HepG2 (cell line): ENCODE results near the gene RASAL1. TPM values are rescaled to one million over a fixed set of nuclear protein-coding genes. Genes with fewer than 3 reads are reported as not detected.
A peak's percentile ranks its signal among the peaks of the same experiment; 100 is the strongest.

Experiments used
- ATAC-seq: fragments of 200-7000 bp; cut with Tn5 transposase; 3 replicates; pipeline ENCODE4 v1.9.1; 2020; ENCODE audit warnings: mild to moderate bottlenecking, moderate library complexity
- BruUV-seq: library from RNA; stranded (reverse); fragments of 400-500 nt; replicated peaks from 2 replicates; lab custom pipeline; 2021; lab: Mats Ljungman, UMichigan
- CTCF ChIA-PET: fragments of 300-600 bp; formaldehyde crosslinking; extraction: SDS; loops from one replicate; lab custom pipeline; 2021; ENCODE audit warnings: low total read pairs, inconsistent platforms, low intra/inter-chr PET ratio; lab: Yijun Ruan, JAX
- POLR2A ChIA-PET: fragments of 350-600 bp; sonication (Branson Sonifier 250); formaldehyde crosslinking; loops from one replicate; lab custom pipeline; 2020; ENCODE audit warnings: antibody characterized with exemption, inconsistent platforms; lab: Yijun Ruan, JAX
- DNase-seq: peaks from one replicate; pipeline ENCODE4 v3.0.0-alpha.2; 2015; ENCODE audit warnings: low spot score
- FAIRE-seq: peaks from 3 replicates; lab custom pipeline; 2011; peaks lifted over from hg19 to GRCh38; lab: Jason Lieb, UNC
- H2AFZ ChIP-seq: one replicate; pipeline ENCODE4 v1.6.1; 2011; ENCODE audit warnings: low read length, inconsistent platforms
- H3K27ac ChIP-seq: fragments of 300-600 bp; 3 replicates; pipeline ENCODE4 v1.8.0; 2011; ENCODE audit warnings: mixed run types, mild to moderate bottlenecking, mixed read lengths, low read length, inconsistent platforms; ENCODE audit not compliant: insufficient read depth; ENCODE audit errors: extremely low read length
- H3K27me3 ChIP-seq, 2 experiments: fragments of 200-600 bp in 1 of 2; 2 replicates in 1 of 2; 3 replicates in 1 of 2; pipeline versions ENCODE4 v1.6.0 to v1.8.0; 2011; ENCODE audit warnings: low read length in 2 of 2, mild to moderate bottlenecking in 2 of 2, moderate library complexity in 2 of 2, inconsistent platforms in 1 of 2; ENCODE audit not compliant: insufficient read depth in 2 of 2, control insufficient read depth in 1 of 2
- H3K36me3 ChIP-seq, 2 experiments: fragments of 200-600 bp in 1 of 2; replicated peaks in 1 of 2; 2 replicates in 1 of 2; 3 replicates in 1 of 2; pipeline versions ENCODE4 v1.5.1 to v1.8.0; 2011; ENCODE audit warnings: low read length in 2 of 2, inconsistent platforms in 1 of 2; ENCODE audit not compliant: insufficient read depth in 2 of 2, control insufficient read depth in 1 of 2
- H3K4me1 ChIP-seq: 2 replicates; pipeline ENCODE4 v1.5.1; 2012; ENCODE audit warnings: low read length, inconsistent platforms; ENCODE audit not compliant: insufficient read depth
- H3K4me2 ChIP-seq: 2 replicates; pipeline ENCODE4 v1.6.0; 2011; ENCODE audit warnings: low read depth, low read length, inconsistent platforms
- H3K4me3 ChIP-seq, 3 experiments: fragments of 200-600 bp in 1 of 3; sonication (generic), shearing (Covaris generic) in 1 of 3; replicated peaks in 1 of 3; 2 replicates each; pipeline ENCODE4 v1.5.1; 2011 to 2016; ENCODE audit warnings: low read length in 3 of 3, inconsistent platforms in 2 of 3, low read depth in 2 of 3, mild to moderate bottlenecking in 2 of 3, control low read depth in 1 of 3, mixed read lengths in 1 of 3; ENCODE audit not compliant: insufficient read depth in 1 of 3
- H3K79me2 ChIP-seq: one replicate; pipeline ENCODE4 v1.6.1; 2011; ENCODE audit warnings: low read length, inconsistent platforms; ENCODE audit not compliant: insufficient read depth
- H3K9ac ChIP-seq: 2 replicates; pipeline ENCODE4 v1.6.0; 2011; ENCODE audit warnings: mild to moderate bottlenecking, low read depth, low read length, inconsistent platforms; ENCODE audit not compliant: insufficient read depth
- H3K9me3 ChIP-seq: 2 replicates; pipeline ENCODE4 v1.5.1; 2012; ENCODE audit warnings: mild to moderate bottlenecking, low read length
- H4K20me1 ChIP-seq: 2 replicates; pipeline ENCODE4 v1.6.0; 2011; ENCODE audit warnings: inconsistent platforms, mild to moderate bottlenecking, low read length, moderate library complexity; ENCODE audit not compliant: insufficient read depth
- AGO2 ChIP-seq: fragments of 200-400 bp; formaldehyde crosslinking; optimal IDR thresholded peaks from 2 replicates; pipeline ENCODE3; 2017; ENCODE audit warnings: mild to moderate bottlenecking, low read depth, low read length, moderate library complexity
- CBX1 ChIP-seq: IDR thresholded peaks from one replicate; pipeline ENCODE4 v1.6.1; 2016; ENCODE audit warnings: antibody characterized with exemption, low read depth
- ELF4 ChIP-seq: sonication (generic); formaldehyde crosslinking; IDR thresholded peaks from 2 replicates; pipeline ENCODE4 v1.5.0; 2020; ENCODE audit warnings: missing genetic modification reagents, mild to moderate bottlenecking, moderate library complexity, borderline replicate concordance
- PAWR ChIP-seq: sonication (generic); formaldehyde crosslinking; IDR thresholded peaks from 2 replicates; pipeline ENCODE4 v1.4.0; 2020; ENCODE audit warnings: missing genetic modification reagents, mild to moderate bottlenecking, borderline replicate concordance
- RBFOX2 ChIP-seq: fragments of 200-400 bp; formaldehyde crosslinking; IDR thresholded peaks from 2 replicates; pipeline ENCODE4 v1.6.1; 2017; ENCODE audit warnings: low read depth, mild to moderate bottlenecking, low read length
- SMYD3 ChIP-seq: sonication (generic); formaldehyde crosslinking; IDR thresholded peaks from 2 replicates; pipeline ENCODE4 v1.8.1; 2023; ENCODE audit warnings: mild to moderate bottlenecking, missing genetic modification reagents
- ZFP62 ChIP-seq: sonication (generic); formaldehyde crosslinking; IDR thresholded peaks from 2 replicates; pipeline ENCODE4 v1.4.0; 2020; ENCODE audit warnings: missing genetic modification reagents
- ZNF446 ChIP-seq: sonication (generic); formaldehyde crosslinking; IDR thresholded peaks from 2 replicates; pipeline ENCODE4 v1.5.0; 2020; ENCODE audit warnings: mild to moderate bottlenecking, missing genetic modification reagents
- ZNF605 ChIP-seq: sonication (generic); formaldehyde crosslinking; IDR thresholded peaks from 2 replicates; pipeline ENCODE4 v1.8.0; 2022; ENCODE audit warnings: mild to moderate bottlenecking, missing genetic modification reagents
- ZNF644 ChIP-seq: IDR thresholded peaks from 2 replicates; pipeline ENCODE4 v1.6.1; 2016; ENCODE audit warnings: low read depth
- ZSCAN29 ChIP-seq: sonication (generic); formaldehyde crosslinking; conservative IDR thresholded peaks from 2 replicates; pipeline ENCODE4 v1.4.0; 2020; ENCODE audit warnings: mild to moderate bottlenecking, missing genetic modification reagents
- WGBS: methylation state at CpG from one replicate; pipeline ENCODE4 v1.1.6; 2017; ENCODE audit warnings: low lambda C conversion rate; 5-methylcytosine and 5-hydroxymethylcytosine counted together
- in situ Hi-C: cut with HindIII; loops from 2 replicates; pipeline ENCODE4 v1.10.0; 2017; ENCODE audit warnings: low pct_unique_long_range_greater_than_20kb; ENCODE audit not compliant: extremely low pct_ligation_motif_present
- intact Hi-C: fragments of 100-400 bp; cut with micrococcal nuclease; formaldehyde crosslinking; loops from one replicate; pipeline ENCODE4 v1.10.0; 2022; ENCODE audit not compliant: unreplicated experiment
- polyA plus RNA-seq, 8 experiments: library from polyadenylated mRNA; depleted of rRNA in 3 of 8; stranded (reverse) in 7 of 8; unstranded in 1 of 8; fragments of >200 nt; fragmentation: Illumina TruSeq in 4 of 8; extraction: Trizol in 4 of 8; gene quantifications; 2 replicates each; pipeline versions ENCODE4 v1.2.1 to v1.2.3, GENCODE V29; 2011 to 2016; ENCODE audit warnings: low read depth in 4 of 8, missing spikeins in 1 of 8, mixed read lengths in 1 of 8; ENCODE audit not compliant: insufficient read depth in 1 of 8
- total RNA-seq, 5 experiments: library from RNA; depleted of rRNA; stranded (reverse); fragments of >200 nt; fragmentation: Illumina TruSeq; extraction: Trizol; gene quantifications; 2 replicates each; pipeline ENCODE4 v1.2.3, GENCODE V29; 2016; ENCODE audit warnings: low read depth in 1 of 5
- TF ChIP-seq, protein P1 (sequence below): sonication (generic); formaldehyde crosslinking; IDR thresholded peaks from 2 replicates; pipeline ENCODE4 v1.5.1; 2020; ENCODE audit warnings: missing genetic modification reagents, mild to moderate bottlenecking, borderline replicate concordance
- TF ChIP-seq, protein P2 (sequence below): sonication (generic); formaldehyde crosslinking; IDR thresholded peaks from 2 replicates; pipeline ENCODE4 v1.9.0; 2022; ENCODE audit warnings: missing genetic modification reagents, mild to moderate bottlenecking, borderline replicate concordance

The RASAL1 gene
- total and polyA plus RNA-seq, 2 of the 13 experiments (the other 11 are each of a cell fraction or from before 2014, with no cell fraction given), result not detected

DNA sequence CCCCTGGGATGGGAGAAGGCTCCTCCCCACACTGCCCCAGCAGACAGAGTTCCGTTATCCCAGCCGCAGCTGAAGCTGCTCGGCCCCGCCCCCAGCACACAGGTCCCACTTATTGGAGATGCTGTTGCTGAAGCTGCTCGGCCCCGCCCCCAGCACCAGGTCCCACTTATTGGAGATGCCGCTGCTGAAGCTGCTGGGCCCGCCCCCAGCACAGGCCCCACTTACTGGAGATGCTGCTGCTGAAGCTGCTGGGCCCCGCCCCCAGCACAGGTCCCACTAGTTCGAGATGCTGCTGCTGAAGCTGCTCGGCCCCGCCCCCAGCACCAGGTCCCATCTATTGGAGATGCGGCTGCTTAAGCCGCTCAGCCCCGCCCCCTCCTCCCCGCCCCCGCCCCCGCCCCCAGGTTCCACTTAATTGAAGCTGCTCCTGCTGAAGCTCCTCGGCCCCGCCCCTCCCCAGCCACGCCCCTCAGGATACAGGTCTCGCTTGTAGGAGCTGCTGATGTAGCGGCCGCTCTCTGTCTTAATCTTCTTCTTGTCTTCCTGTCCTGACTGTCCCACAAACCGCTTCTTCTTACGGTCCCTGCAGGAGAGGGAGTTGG is 26.0 kb upstream of the RASAL1 start:
- Histone ChIP-seq H3K4me2 (no peak overlapping the region), H3K4me3 (no peak overlapping the region), H3K79me2 (no peaks in the 10 kb centered on the region), H3K27ac (no peak overlapping the region), H3K27me3 (no peaks in the 10 kb centered on the region), H2AFZ (no peak overlapping the region), H3K9me3 (no peaks in the 10 kb centered on the region), H4K20me1 (peaks cover 4% of the 10 kb centered on the region; the same call in 1 of the 2 replicates), H3K36me3 (peaks cover 35 to 67% of the 10 kb centered on the region in 2 experiments), H3K9ac (no peak overlapping the region), H3K4me1 (no peaks in the 10 kb centered on the region)
- BruUV-seq, result no TSS peak
- in situ Hi-C loops (no loop called here), intact Hi-C loops (no loop called here)
- CTCF ChIA-PET, result no interaction called here
- POLR2A ChIA-PET, result interaction anchor here (1.3 kb wide), 1 partner anchor 23 kb away, joined by 5 read pairs; the partner anchor contains the start of genes DDX54 and RITA1
- TF ChIP-seq AGO2 (peak; percentile 82), ZSCAN29 (CRISPR knock-in tag) (no peak), RBFOX2 (0 out of 2 replicates have a peak, but pooled peaks have one; percentile 33)
- ATAC-seq (no peak), FAIRE-seq (no peak), DNase-seq (no peak)
- WGBS, result 95% methylated on average over 24 of the region's 26 CpGs

DNA sequence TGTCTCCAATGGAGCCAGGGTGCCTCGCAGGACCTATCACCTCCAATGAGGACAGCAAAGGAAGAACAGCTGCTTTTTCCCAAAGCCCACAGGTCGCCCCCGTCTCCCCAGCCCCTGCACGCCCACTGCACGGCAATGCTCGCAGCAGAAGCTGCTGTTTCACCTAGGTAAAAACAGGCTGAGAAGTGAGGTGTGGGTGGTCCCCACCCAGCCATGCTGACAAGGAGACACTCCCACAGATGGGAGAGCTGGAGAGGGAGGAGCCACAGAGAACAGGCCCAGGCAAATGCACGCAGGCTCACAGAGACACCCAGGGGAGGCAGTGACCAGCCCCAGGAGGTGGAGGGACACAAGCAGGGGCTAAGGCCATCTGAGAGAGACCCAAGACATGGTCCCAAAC is 24.4 kb upstream of the RASAL1 start:
- Histone ChIP-seq H3K9ac (no peak overlapping the region), H3K36me3 (peaks cover 26 to 53% of the 10 kb centered on the region in 2 experiments), H3K4me2 (no peak overlapping the region), H3K27me3 (peaks cover 0 to 5% of the 10 kb centered on the region in 2 experiments; a peak in 1 of 5 replicates), H3K27ac (no peak overlapping the region), H2AFZ (no peak overlapping the region), H3K9me3 (no peaks in the 10 kb centered on the region), H4K20me1 (peaks cover 4% of the 10 kb centered on the region; the same call in 1 of the 2 replicates), H3K4me1 (no peaks in the 10 kb centered on the region), H3K4me3 (no peak overlapping the region), H3K79me2 (no peaks in the 10 kb centered on the region)
- CTCF ChIA-PET, result no interaction called here
- FAIRE-seq (no peak), DNase-seq (no peak), ATAC-seq (no peak)
- WGBS, result 100% methylated on average over 4 of the region's 7 CpGs
- TF ChIP-seq, protein P1, sequence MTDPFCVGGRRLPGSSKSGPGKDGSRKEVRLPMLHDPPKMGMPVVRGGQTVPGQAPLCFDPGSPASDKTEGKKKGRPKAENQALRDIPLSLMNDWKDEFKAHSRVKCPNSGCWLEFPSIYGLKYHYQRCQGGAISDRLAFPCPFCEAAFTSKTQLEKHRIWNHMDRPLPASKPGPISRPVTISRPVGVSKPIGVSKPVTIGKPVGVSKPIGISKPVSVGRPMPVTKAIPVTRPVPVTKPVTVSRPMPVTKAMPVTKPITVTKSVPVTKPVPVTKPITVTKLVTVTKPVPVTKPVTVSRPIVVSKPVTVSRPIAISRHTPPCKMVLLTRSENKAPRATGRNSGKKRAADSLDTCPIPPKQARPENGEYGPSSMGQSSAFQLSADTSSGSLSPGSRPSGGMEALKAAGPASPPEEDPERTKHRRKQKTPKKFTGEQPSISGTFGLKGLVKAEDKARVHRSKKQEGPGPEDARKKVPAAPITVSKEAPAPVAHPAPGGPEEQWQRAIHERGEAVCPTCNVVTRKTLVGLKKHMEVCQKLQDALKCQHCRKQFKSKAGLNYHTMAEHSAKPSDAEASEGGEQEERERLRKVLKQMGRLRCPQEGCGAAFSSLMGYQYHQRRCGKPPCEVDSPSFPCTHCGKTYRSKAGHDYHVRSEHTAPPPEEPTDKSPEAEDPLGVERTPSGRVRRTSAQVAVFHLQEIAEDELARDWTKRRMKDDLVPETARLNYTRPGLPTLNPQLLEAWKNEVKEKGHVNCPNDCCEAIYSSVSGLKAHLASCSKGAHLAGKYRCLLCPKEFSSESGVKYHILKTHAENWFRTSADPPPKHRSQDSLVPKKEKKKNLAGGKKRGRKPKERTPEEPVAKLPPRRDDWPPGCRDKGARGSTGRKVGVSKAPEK, result no peak
- TF ChIP-seq, protein P2, sequence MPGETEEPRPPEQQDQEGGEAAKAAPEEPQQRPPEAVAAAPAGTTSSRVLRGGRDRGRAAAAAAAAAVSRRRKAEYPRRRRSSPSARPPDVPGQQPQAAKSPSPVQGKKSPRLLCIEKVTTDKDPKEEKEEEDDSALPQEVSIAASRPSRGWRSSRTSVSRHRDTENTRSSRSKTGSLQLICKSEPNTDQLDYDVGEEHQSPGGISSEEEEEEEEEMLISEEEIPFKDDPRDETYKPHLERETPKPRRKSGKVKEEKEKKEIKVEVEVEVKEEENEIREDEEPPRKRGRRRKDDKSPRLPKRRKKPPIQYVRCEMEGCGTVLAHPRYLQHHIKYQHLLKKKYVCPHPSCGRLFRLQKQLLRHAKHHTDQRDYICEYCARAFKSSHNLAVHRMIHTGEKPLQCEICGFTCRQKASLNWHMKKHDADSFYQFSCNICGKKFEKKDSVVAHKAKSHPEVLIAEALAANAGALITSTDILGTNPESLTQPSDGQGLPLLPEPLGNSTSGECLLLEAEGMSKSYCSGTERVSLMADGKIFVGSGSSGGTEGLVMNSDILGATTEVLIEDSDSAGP (CRISPR knock-in tag), result no peak
- TF ChIP-seq ZNF644 (no peak), PAWR (CRISPR knock-in tag) (no peak), ELF4 (CRISPR knock-in tag) (no peak), ZNF446 (CRISPR knock-in tag) (no peak), CBX1 (no peak), ZFP62 (CRISPR knock-in tag) (no peak), SMYD3 (CRISPR knock-in tag) (no peak), ZNF605 (CRISPR knock-in tag) (no peak)
- BruUV-seq, result no TSS peak
- POLR2A ChIA-PET, result no interaction called here
- intact Hi-C loops, result no loop called here
- in situ Hi-C loops, result loop anchor here (5.0 kb wide), 1 partner anchor 113 kb away; no protein-coding TSS in a partner anchor
